HUES48 (cell line): ENCODE measurements around the gene ZIC2.

Experiments
- H3K27ac ChIP-seq: one replicate; pipeline ENCODE4 v1.7.0; 2013; ENCODE audit warnings: low read depth, low read length, inconsistent platforms
- H3K27me3 ChIP-seq: 2 replicates; pipeline ENCODE4 v1.6.1; 2013; ENCODE audit warnings: mild to moderate bottlenecking, low read length; ENCODE audit not compliant: control insufficient read depth, insufficient read depth
- H3K36me3 ChIP-seq: 2 replicates; pipeline ENCODE4 v1.6.1; 2013; ENCODE audit warnings: low read length; ENCODE audit not compliant: control insufficient read depth, insufficient read depth
- H3K4me1 ChIP-seq: 2 replicates; pipeline ENCODE4 v1.6.1; 2013; ENCODE audit warnings: mild to moderate bottlenecking, low read length; ENCODE audit not compliant: control insufficient read depth, insufficient read depth
- H3K4me3 ChIP-seq: 2 replicates; pipeline ENCODE4 v1.5.1; 2013; ENCODE audit warnings: mild to moderate bottlenecking, low read depth, low read length
- H3K9ac ChIP-seq: 2 replicates; pipeline ENCODE4 v1.6.1; 2013; ENCODE audit warnings: mild to moderate bottlenecking, low read depth, low read length, moderate library complexity
- H3K9me3 ChIP-seq: 2 replicates; pipeline ENCODE4 v1.6.1; 2013; ENCODE audit warnings: low read length; ENCODE audit not compliant: control insufficient read depth, insufficient read depth

Gene ZIC2

GRCh38 chr13:99968521-99969452, 12.8 kb upstream of the ZIC2 start:
- Histone ChIP-seq H3K4me3 (peak overlapping the region; percentile 96), H3K9me3 (no peaks in the 10 kb centered on the region), H3K4me1 (peaks cover 46% of the 10 kb centered on the region), H3K9ac (peak overlapping the region; percentile 49; the same call in 1 of the 2 replicates), H3K27ac (peak overlapping the region; percentile 91), H3K27me3 (peaks cover 60% of the 10 kb centered on the region), H3K36me3 (peaks cover 46% of the 10 kb centered on the region)

GRCh38 chr13:99969453-99969918, 12.1 kb upstream of the ZIC2 start:
- peak overlapping the region; percentile 91 for H3K27ac ChIP-seq
- peaks cover 54% of the 10 kb centered on the region for H3K27me3 ChIP-seq
- H3K9me3 ChIP-seq = no peaks in the 10 kb centered on the region
- H3K4me3 ChIP-seq = peak overlapping the region; percentile 96
- H3K9ac ChIP-seq = peak overlapping the region; percentile 79; the same call in 1 of the 2 replicates
- peaks cover 46% of the 10 kb centered on the region for H3K4me1 ChIP-seq
- H3K36me3 ChIP-seq = peaks cover 39% of the 10 kb centered on the region

GRCh38 chr13:99969919-99970650, 11.5 kb upstream of the ZIC2 start:
- H3K36me3 ChIP-seq = peaks cover 33% of the 10 kb centered on the region
- peak overlapping the region; percentile 96 for H3K4me3 ChIP-seq
- peaks cover 58% of the 10 kb centered on the region for H3K27me3 ChIP-seq
- peak overlapping the region; percentile 91 for H3K27ac ChIP-seq
- H3K4me1 ChIP-seq = peaks cover 52% of the 10 kb centered on the region
- no peaks in the 10 kb centered on the region for H3K9me3 ChIP-seq
- peak overlapping the region; percentile 79; the same call in 1 of the 2 replicates for H3K9ac ChIP-seq

GRCh38 chr13:99970651-99971575, 10.7 kb upstream of the ZIC2 start:
- H3K27me3 ChIP-seq = peaks cover 62% of the 10 kb centered on the region
- H3K27ac ChIP-seq = peak overlapping the region; percentile 91
- peak overlapping the region; percentile 62; the same call in 1 of the 2 replicates for H3K9ac ChIP-seq
- no peaks in the 10 kb centered on the region for H3K9me3 ChIP-seq
- H3K4me1 ChIP-seq = peaks cover 55% of the 10 kb centered on the region
- peaks cover 25% of the 10 kb centered on the region for H3K36me3 ChIP-seq
- H3K4me3 ChIP-seq = peak overlapping the region; percentile 96

DNA sequence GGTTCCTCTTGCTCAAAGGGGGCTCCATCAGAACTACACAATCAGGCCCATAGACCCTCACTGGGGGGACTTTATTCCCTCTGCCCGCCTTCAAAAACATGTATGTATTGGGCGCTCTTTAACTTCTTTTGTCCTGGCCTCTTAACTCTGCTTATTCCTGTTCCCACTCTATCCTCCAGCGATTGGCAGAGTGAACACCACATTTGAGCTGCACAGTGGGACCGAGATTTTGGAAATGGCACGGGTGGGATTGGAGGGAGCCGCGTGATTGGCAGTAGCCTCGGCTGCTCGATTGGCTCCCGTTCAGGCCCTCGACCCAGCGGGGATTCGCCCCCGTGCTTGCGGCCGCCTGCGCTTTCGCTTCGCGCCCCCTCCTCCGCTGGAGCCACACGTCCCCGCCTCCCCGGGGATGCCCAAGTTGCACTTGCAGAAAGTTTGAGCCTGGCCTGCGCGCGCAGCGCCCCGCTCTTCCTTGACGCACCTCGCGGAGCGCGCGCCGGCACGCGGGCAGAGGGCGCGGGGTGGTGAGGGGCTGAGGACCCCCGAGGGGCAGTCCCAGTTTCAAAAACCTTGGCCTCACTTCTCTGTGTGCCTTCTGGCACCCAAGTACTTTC, 9.9 kb upstream of the ZIC2 start, which contains the start of gene ZIC5:
TSS of gene ZIC5 (minus strand) at position 192 of the 614 bp plus-strand sequence. CDS start at position 28, 164 bp downstream.
- Histone ChIP-seq H3K36me3 (peaks cover 17% of the 10 kb centered on the region), H3K27ac (peak within 1 kb of the TSS; percentile 91), H3K9ac (peak within 1 kb of the TSS; percentile 62; the same call in 1 of the 2 replicates), H3K4me1 (peaks cover 55% of the 10 kb centered on the region), H3K27me3 (peaks cover 66% of the 10 kb centered on the region), H3K4me3 (peak within 1 kb of the TSS; percentile 96), H3K9me3 (no peaks in the 10 kb centered on the region)

- H3K9me3 ChIP-seq = no peaks in the 10 kb centered on the region
- peak overlapping the region; percentile 96 for H3K4me3 ChIP-seq
- H3K36me3 ChIP-seq = peaks cover 11% of the 10 kb centered on the region; the same call in 1 of the 2 replicates
- peaks cover 55% of the 10 kb centered on the region for H3K4me1 ChIP-seq
- H3K9ac ChIP-seq = no peak overlapping the region
- H3K27ac ChIP-seq = peak overlapping the region; percentile 79
- H3K27me3 ChIP-seq = peaks cover 66% of the 10 kb centered on the region
Measured at GRCh38 chr13:99972190-99972731, 9.3 kb upstream of the ZIC2 start.

DNA sequence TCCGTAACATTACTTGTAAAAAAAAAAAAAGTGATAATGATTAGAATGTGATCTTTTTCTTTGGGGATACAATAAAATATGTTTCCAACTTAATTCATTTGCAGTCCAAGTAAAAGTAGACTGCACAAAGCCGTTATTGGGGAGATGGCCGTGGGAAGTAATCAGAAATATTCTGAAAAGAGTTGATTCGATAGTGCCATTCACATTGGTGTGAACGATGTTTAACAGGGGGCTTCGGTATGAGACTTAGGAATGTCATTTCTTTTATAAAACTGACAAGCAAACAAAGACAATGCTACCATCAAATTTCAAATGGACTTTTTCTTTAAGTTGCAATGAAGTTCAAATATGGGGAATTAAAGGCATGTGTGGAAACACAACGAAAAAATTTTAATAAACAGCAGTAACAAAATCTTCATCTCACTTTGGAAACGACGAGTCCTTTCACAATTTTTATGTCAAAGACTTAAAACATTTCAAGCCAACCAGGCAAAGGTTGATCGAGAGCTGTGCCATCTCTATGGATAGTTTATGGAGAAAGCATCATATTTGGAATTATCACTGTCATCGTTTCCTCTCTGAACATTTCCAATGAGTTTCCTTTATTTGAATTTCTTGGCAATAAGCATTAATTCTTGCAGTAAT, 8.3 kb upstream of the ZIC2 start:
- Histone ChIP-seq H3K9ac (no peak overlapping the region), H3K27ac (peak overlapping the region; percentile 81), H3K36me3 (peaks cover 8% of the 10 kb centered on the region; the same call in 1 of the 2 replicates), H3K4me3 (peak overlapping the region; percentile 96), H3K27me3 (peaks cover 66% of the 10 kb centered on the region), H3K4me1 (peaks cover 61% of the 10 kb centered on the region), H3K9me3 (no peaks in the 10 kb centered on the region)

- Histone ChIP-seq H3K36me3 (peaks cover 6% of the 10 kb centered on the region; the same call in 1 of the 2 replicates), H3K9me3 (no peaks in the 10 kb centered on the region), H3K4me1 (peaks cover 66% of the 10 kb centered on the region), H3K27me3 (peaks cover 66% of the 10 kb centered on the region), H3K4me3 (peak overlapping the region; percentile 41), H3K27ac (peak overlapping the region; percentile 81), H3K9ac (no peak overlapping the region)
Measured at GRCh38 chr13:99973808-99974185, 7.8 kb upstream of the ZIC2 start.

DNA sequence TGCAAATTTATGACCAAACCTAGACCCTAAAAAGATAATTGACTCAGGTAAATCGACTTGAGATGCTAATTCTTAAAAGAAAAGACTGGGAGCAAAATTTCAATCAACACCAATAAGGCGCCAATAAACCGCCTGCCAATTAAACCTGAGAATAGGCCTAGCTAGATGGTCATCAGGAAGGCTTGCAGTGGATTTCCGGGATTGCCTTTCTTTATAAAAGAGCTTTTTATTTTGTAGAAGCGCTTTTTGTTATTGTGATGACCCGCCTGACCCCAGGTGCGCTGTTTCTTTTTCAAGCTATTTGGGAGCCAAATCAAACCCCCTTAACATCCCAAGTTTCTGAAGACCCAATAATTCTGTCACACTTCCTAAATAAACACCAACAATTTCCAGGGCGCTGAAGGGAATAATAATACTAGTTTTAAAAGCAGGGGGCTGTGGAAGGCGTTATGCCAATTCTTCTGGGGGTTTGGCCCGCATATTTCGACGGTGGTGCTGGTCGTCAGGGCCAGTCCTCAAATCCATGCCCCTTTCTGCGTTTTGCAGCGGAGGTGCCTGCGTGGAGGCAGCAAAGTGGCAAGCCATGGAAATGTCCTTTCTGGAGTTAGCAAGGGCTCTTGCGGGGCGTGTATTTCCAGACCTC, 7.2 kb upstream of the ZIC2 start:
- Histone ChIP-seq H3K9ac (peak overlapping the region; percentile 36), H3K27ac (peak overlapping the region; percentile 87)

More for the DNA sequence above, 7.2 kb upstream of the ZIC2 start:
- Histone ChIP-seq H3K9me3 (no peaks in the 10 kb centered on the region), H3K27me3 (peaks cover 61% of the 10 kb centered on the region), H3K36me3 (no peaks in the 10 kb centered on the region; the same call in 1 of the 2 replicates), H3K4me1 (peaks cover 67% of the 10 kb centered on the region), H3K4me3 (peak overlapping the region; percentile 41)
